GM12878 (cell line): ENCODE results near the gene GIMAP7. TPM values are rescaled to one million over a fixed set of nuclear protein-coding genes. Genes with fewer than 3 reads are reported as not detected.

Experiments used
- ATAC-seq: fragments of 200-7000 bp; cut with Tn5 transposase; 3 replicates; pipeline ENCODE4 v1.9.1; 2020; ENCODE audit warnings: mild to moderate bottlenecking, moderate library complexity
- BruUV-seq: library from RNA; stranded (reverse); fragments of 400-500 nt; replicated peaks from 2 replicates; lab custom pipeline; 2021; lab: Mats Ljungman, UMichigan
- CTCF ChIA-PET: fragments of 300-600 bp; sonication (Branson Sonifier 250); formaldehyde crosslinking; extraction: SDS; loops from one replicate; lab custom pipeline; 2021; ENCODE audit warnings: inconsistent platforms; lab: Yijun Ruan, JAX
- POLR2A ChIA-PET: fragments of 350-600 bp; formaldehyde crosslinking; extraction: SDS; loops from one replicate; lab custom pipeline; 2021; ENCODE audit warnings: inconsistent platforms; lab: Charles Lee
- RAD21 ChIA-PET: fragments of 300-600 bp; sonication (Branson Sonifier 250); formaldehyde crosslinking; loops from one replicate; lab custom pipeline; 2023; ENCODE audit warnings: antibody characterized with exemption; ENCODE audit not compliant: unreplicated experiment; lab: Charles Lee
- SMC1A ChIA-PET: fragments of 300-600 bp; sonication (Branson Sonifier 250); formaldehyde crosslinking; loops from one replicate; lab custom pipeline; 2023; ENCODE audit not compliant: unreplicated experiment, uncharacterized antibody; lab: Charles Lee
- DNase-seq: peaks from one replicate; pipeline ENCODE4 v3.0.0-alpha.2; 2011; ENCODE audit warnings: low read depth, low spot score
- FAIRE-seq: peaks from 3 replicates; lab custom pipeline; 2011; peaks lifted over from hg19 to GRCh38; lab: Jason Lieb, UNC
- H2AFZ ChIP-seq: 2 replicates; pipeline ENCODE4 v1.6.0; 2011; ENCODE audit warnings: low read depth, low read length, control low read depth; ENCODE audit not compliant: control insufficient read depth
- H3K27ac ChIP-seq: 2 replicates; pipeline ENCODE4 v1.5.1; 2011; ENCODE audit warnings: control low read depth; ENCODE audit not compliant: control insufficient read depth, insufficient read depth
- H3K27me3 ChIP-seq, 2 experiments: replicated peaks in 1 of 2; 2 replicates each; pipeline versions ENCODE4 v1.6.0 to v1.6.1; 2011; ENCODE audit warnings: low read length in 1 of 2; ENCODE audit not compliant: control insufficient read depth in 2 of 2, insufficient read depth in 2 of 2
- H3K36me3 ChIP-seq, 2 experiments: 2 replicates each; pipeline ENCODE4 v1.5.1; 2011; ENCODE audit warnings: low read length in 1 of 2; ENCODE audit not compliant: control insufficient read depth in 2 of 2, insufficient read depth in 2 of 2
- H3K4me1 ChIP-seq: 2 replicates; pipeline ENCODE4 v1.6.1; 2011; ENCODE audit warnings: mild to moderate bottlenecking, low read length, moderate library complexity, mixed read lengths; ENCODE audit not compliant: control insufficient read depth, insufficient read depth
- H3K4me2 ChIP-seq: 2 replicates; pipeline ENCODE4 v1.6.0; 2011; ENCODE audit warnings: control low read depth; ENCODE audit not compliant: control insufficient read depth, insufficient read depth
- H3K4me3 ChIP-seq: fragments of 200-600 bp; sonication (generic); 2 replicates; pipeline ENCODE4 v1.5.1; 2016
- H3K79me2 ChIP-seq: 2 replicates; pipeline ENCODE4 v1.6.0; 2011; ENCODE audit warnings: low read length; ENCODE audit not compliant: control insufficient read depth, insufficient read depth
- H3K9ac ChIP-seq: 2 replicates; pipeline ENCODE4 v1.8.0; 2011; ENCODE audit warnings: low read length, control low read depth, mixed read lengths; ENCODE audit not compliant: control insufficient read depth, insufficient read depth
- H3K9me3 ChIP-seq: replicated peaks from 3 replicates; pipeline ENCODE4 v1.5.1; 2011; ENCODE audit warnings: mild to moderate bottlenecking, low read length; ENCODE audit not compliant: control insufficient read depth, insufficient read depth
- H4K20me1 ChIP-seq: 2 replicates; pipeline ENCODE4 v1.6.0; 2011; ENCODE audit not compliant: control insufficient read depth, insufficient read depth
- BCLAF1 ChIP-seq: fragments of 450-650 bp; IDR thresholded peaks from 2 replicates; pipeline ENCODE4 v1.6.1; 2017; ENCODE audit warnings: antibody characterized with exemption, mild to moderate bottlenecking, moderate library complexity
- BMI1 ChIP-seq: fragments of 450-650 bp; IDR thresholded peaks from 2 replicates; pipeline ENCODE4 v1.6.1; 2016; ENCODE audit warnings: mild to moderate bottlenecking, moderate library complexity, borderline replicate concordance
- CBFB ChIP-seq: IDR thresholded peaks from 2 replicates; pipeline ENCODE4 v1.6.1; 2016; ENCODE audit warnings: antibody characterized with exemption, low read depth
- CHD4 ChIP-seq: fragments of 200-600 bp; sonication (generic); IDR thresholded peaks from 2 replicates; pipeline ENCODE4 v1.6.1; 2016; ENCODE audit warnings: mild to moderate bottlenecking
- DPF2 ChIP-seq: fragments of 450-650 bp; IDR thresholded peaks from 2 replicates; pipeline ENCODE4 v1.6.1; 2017; ENCODE audit warnings: mild to moderate bottlenecking
- EED ChIP-seq: sonication (generic); IDR thresholded peaks from 2 replicates; pipeline ENCODE4 v1.6.1; 2016; ENCODE audit warnings: antibody characterized with exemption, low read depth
- HSF1 ChIP-seq: fragments of 150-350 bp; IDR thresholded peaks from 2 replicates; pipeline ENCODE4 v1.6.1; 2014; ENCODE audit warnings: mild to moderate bottlenecking, low read depth, low read length
- NBN ChIP-seq: fragments of 450-650 bp; IDR thresholded peaks from 2 replicates; pipeline ENCODE4 v1.6.1; 2016
- POLR2AphosphoS5 ChIP-seq: IDR thresholded peaks from 2 replicates; pipeline ENCODE4 v1.6.1; 2011; ENCODE audit warnings: mild to moderate bottlenecking, low read length, inconsistent platforms
- SMAD1 ChIP-seq: fragments of 450-650 bp; IDR thresholded peaks from 2 replicates; pipeline ENCODE4 v1.6.1; 2018; ENCODE audit warnings: mild to moderate bottlenecking, low read depth; ENCODE audit not compliant: partially characterized antibody
- SUZ12 ChIP-seq: fragments of 200-600 bp; sonication (generic); IDR thresholded peaks from one replicate; pipeline ENCODE4 v1.6.1; 2018; ENCODE audit warnings: antibody characterized with exemption, mild to moderate bottlenecking; ENCODE audit not compliant: unreplicated experiment
- TCF7 ChIP-seq: IDR thresholded peaks from 2 replicates; pipeline ENCODE4 v1.6.1; 2014; ENCODE audit warnings: antibody characterized with exemption, borderline replicate concordance
- ZBTB11 ChIP-seq: fragments of 450-650 bp; formaldehyde crosslinking; IDR thresholded peaks from 2 replicates; pipeline ENCODE4 v1.5.0; 2022; ENCODE audit warnings: mild to moderate bottlenecking, missing genetic modification characterization
- ZSCAN29 ChIP-seq: fragments of 450-650 bp; IDR thresholded peaks from 2 replicates; pipeline ENCODE4 v1.6.1; 2017; ENCODE audit warnings: mild to moderate bottlenecking, moderate library complexity
- WGBS: methylation state at CpG from one replicate; pipeline ENCODE4 v1.1.6; 2016; ENCODE audit warnings: low lambda C conversion rate; ENCODE audit not compliant: insufficient replicate concordance, insufficient coverage; ENCODE audit errors: missing lambda C conversion rate; 5-methylcytosine and 5-hydroxymethylcytosine counted together
- in situ Hi-C: fragments of 300-500 bp; cut with MboI; formaldehyde crosslinking; loops from 9 replicates; pipeline ENCODE4 v1.14.3; 2018; ENCODE audit warnings: mixed read lengths
- intact Hi-C: fragments of 100-400 bp; cut with micrococcal nuclease; formaldehyde crosslinking; loops from one replicate; pipeline ENCODE4 v1.14.2; 2022; ENCODE audit not compliant: unreplicated experiment
- polyA plus RNA-seq, 11 experiments: library from polyadenylated mRNA; depleted of rRNA in 4 of 11; unstranded in 6 of 11; stranded (reverse) in 5 of 11; fragments of >200 nt; fragmentation: Nextera tagmentation in 4 of 11; fragmentation: Illumina TruSeq in 1 of 11; extraction: Ambion mirVana in 4 of 11; extraction: Trizol in 1 of 11; gene quantifications; 1 replicate in 1 of 11; 2 replicates in 10 of 11; pipeline versions ENCODE4 v1.2.1 to v1.2.3, GENCODE V29; 2011 to 2016; ENCODE audit warnings: inconsistent platforms in 2 of 11, missing spikeins in 2 of 11, low read depth in 1 of 11
- total RNA-seq, 4 experiments: library from RNA; depleted of rRNA in 3 of 4; stranded (reverse); fragments of >200 nt in 3 of 4; fragmentation: Illumina TruSeq in 1 of 4; extraction: Trizol in 1 of 4; gene quantifications; 2 replicates each; pipeline versions ENCODE4 v1.2.1 to v1.2.3, GENCODE V29; 2013 to 2021

Gene GIMAP7
- total and polyA plus RNA-seq, 10 of the 15 experiments (the other 5 are each of a cell fraction or from before 2014, with no cell fraction given): 2.7 to 16.6 (median 5.4) TPM

GRCh38 chr7:150511048-150511447 lies 3.6 kb upstream of the GIMAP7 start:
- no peak overlapping the region for H3K4me3 ChIP-seq
- FAIRE-seq: no peak
- SMC1A ChIA-PET: no interaction called here
- TF ChIP-seq ZBTB11 (CRISPR knock-in tag) (no peak), ZSCAN29 (no peak), TCF7 (no peak), DPF2 (no peak), SUZ12 (no peak), SMAD1 (no peak), CHD4 (no peak), POLR2AphosphoS5 (no peak), BCLAF1 (no peak), CBFB (no peak), NBN (no peak), HSF1 (no peak), BMI1 (no peak), EED (no peak)
- TF ChIP-seq, all 136 proteins: peak for 0
- Histone ChIP-seq H3K9ac (no peak overlapping the region), H3K9me3 (no peaks in the 10 kb centered on the region; the same call in 2 of the 3 replicates), H3K36me3 (no peaks in the 10 kb centered on the region), H3K4me1 (no peaks in the 10 kb centered on the region; the same call in 1 of the 2 replicates), H2AFZ (no peak overlapping the region), H3K27ac (no peak overlapping the region), H3K27me3 (no peaks in the 10 kb centered on the region), H4K20me1 (no peaks in the 10 kb centered on the region), H3K4me2 (no peak overlapping the region), H3K79me2 (peaks cover 9% of the 10 kb centered on the region)
- 64% methylated on average over 2 of the region's 2 CpGs for WGBS
- intact Hi-C loops: no loop called here
- in situ Hi-C loops: no loop called here
- ATAC-seq (no peak), DNase-seq (no peak)
- POLR2A ChIA-PET: no interaction called here
- BruUV-seq: no TSS peak
- CTCF ChIA-PET: interaction anchor here (1.0 kb wide), 1 partner anchor 245 kb away, joined by 3 read pairs; no protein-coding TSS in a partner anchor
- RAD21 ChIA-PET: no interaction called here
